Tongue (tissue), 2 donors: Measurements from ENCODE around the gene GBE1. TPM values are rescaled to one million over a fixed set of nuclear protein-coding genes. Genes with fewer than 3 reads are reported as not detected.
"Not testable (repeated sequence)": the region's sequence is repeated elsewhere in the genome, so short reads cannot be mapped to it uniquely, and the experiment has no call there.

Source experiments
- DNase-seq: peaks from one replicate; pipeline ENCODE4 v3.0.0-alpha.2; 2015
- total RNA-seq: library from RNA; depleted of rRNA; stranded (reverse); fragments of >200 nt; gene quantifications from one replicate; pipeline ENCODE4 v1.2.3, GENCODE V29; 2014

Gene GBE1
- total RNA-seq, 1 donor from 2014 or later, result 23.6 TPM

- no peak for DNase-seq
Measured at GRCh38 chr3:81531263-81531662, 230.2 kb downstream of the GBE1 start.

GRCh38 chr3:81530180-81530939 lies 231.1 kb downstream of the GBE1 start:
- no peak for DNase-seq

- DNase-seq, result no peak
Measured at GRCh38 chr3:81521855-81522254, 239.6 kb downstream of the GBE1 start.

- DNase-seq, result no peak
Measured at GRCh38 chr3:81518945-81519344, 242.5 kb downstream of the GBE1 start.

GRCh38 chr3:81516042-81516441 lies 245.4 kb downstream of the GBE1 start:
- peak; percentile 27 for DNase-seq

GRCh38 chr3:81513591-81513990 lies 247.9 kb downstream of the GBE1 start:
- DNase-seq, result no peak

- DNase-seq, result no peak
Measured at GRCh38 chr3:81503026-81503425, 258.4 kb downstream of the GBE1 start.

GRCh38 chr3:81502236-81502635 lies 259.2 kb downstream of the GBE1 start:
- no peak for DNase-seq

- no peak for DNase-seq
Measured at GRCh38 chr3:81500039-81500438, 261.4 kb downstream of the GBE1 start.

GRCh38 chr3:81497572-81498251 lies 263.7 kb downstream of the GBE1 start:
- no peak for DNase-seq

- no peak for DNase-seq
Measured at GRCh38 chr3:81496407-81497104, 264.9 kb downstream of the GBE1 start.

GRCh38 chr3:81492471-81492870 lies 269.0 kb downstream of the GBE1 start:
- DNase-seq, result not testable (repeated sequence)

- DNase-seq, result no peak
Measured at GRCh38 chr3:81492040-81492439, 269.4 kb downstream of the GBE1 start.

- DNase-seq, result peak; percentile 86
Measured at GRCh38 chr3:81490541-81491288, 270.7 kb downstream of the GBE1 start.

GRCh38 chr3:81485444-81485865 lies 276.0 kb downstream of the GBE1 start:
- DNase-seq, result peak; percentile 41

GRCh38 chr3:81484520-81484919 lies 276.9 kb downstream of the GBE1 start:
- peak; percentile 19 for DNase-seq

GRCh38 chr3:81483046-81483445 lies 278.4 kb downstream of the GBE1 start:
- no peak for DNase-seq

- no peak for DNase-seq
Measured at GRCh38 chr3:81477740-81478139, 283.7 kb downstream of the GBE1 start.

- DNase-seq, result peak; percentile 24
Measured at GRCh38 chr3:81476692-81477091, 284.8 kb downstream of the GBE1 start.

- DNase-seq, result no peak
Measured at GRCh38 chr3:81472600-81473362, 288.7 kb downstream of the GBE1 start.

GRCh38 chr3:81470524-81471278 lies 290.7 kb downstream of the GBE1 start:
- no peak for DNase-seq
